ENCODE measurements around the gene PRR14. TPM values are rescaled to one million over a fixed set of nuclear protein-coding genes. Genes with fewer than 3 reads are reported as not detected.

The PRR14 gene
- total RNA-seq, 2 donors from 2014 or later = 37.5 to 66.7 TPM

DNA sequence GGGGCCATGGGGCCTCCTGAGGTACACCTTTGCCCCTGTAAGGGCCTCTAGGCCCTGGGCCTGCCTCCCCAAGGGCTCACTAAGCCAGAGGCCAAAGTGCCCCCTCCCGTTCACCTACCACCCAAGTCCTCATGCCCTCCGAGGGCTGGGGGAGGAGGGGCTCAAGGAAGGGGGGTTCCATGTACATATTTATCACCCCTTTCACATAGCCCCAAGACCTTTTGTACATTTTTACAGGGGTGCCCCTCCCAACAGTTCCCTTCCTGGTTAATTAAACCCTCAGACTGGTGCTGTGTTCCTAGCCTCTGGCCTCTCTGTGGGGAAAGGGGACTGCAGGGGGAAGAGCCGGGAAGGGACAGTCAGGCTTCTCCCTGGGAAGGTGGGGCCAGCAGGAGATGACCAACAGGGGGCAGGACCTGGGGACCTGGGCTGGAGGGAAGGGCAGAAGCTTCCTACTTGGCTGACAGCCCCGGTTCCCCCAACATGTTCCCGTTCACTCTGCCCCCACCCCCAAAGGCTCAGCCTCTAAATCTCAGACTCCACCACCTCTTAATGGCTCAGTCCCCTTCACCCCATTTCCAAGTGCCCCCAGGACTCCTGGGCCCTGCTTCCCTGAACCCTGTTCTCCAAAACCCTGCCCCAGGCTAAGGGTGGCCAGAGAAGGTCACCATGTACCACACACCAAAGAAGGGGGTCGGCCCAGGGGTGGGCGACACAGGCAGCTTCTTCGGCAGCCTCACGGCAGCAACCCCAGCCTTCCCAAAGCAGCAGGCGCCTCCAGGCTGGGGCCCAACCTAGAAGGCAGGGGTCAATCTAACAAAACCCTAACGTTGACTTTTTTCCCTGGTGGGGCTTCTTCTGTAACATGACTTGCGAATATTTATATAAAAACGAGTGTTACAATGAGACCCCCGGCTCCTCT, 19.4 kb downstream of the PRR14 start:
- peaks cover 6 to 38% of the 10 kb centered on the region in 2 donors for H3K36me3 ChIP-seq
- H3K27ac ChIP-seq = no peak overlapping the region
- DNase-seq (ENCODE audit: low spot score) = no peak
- H3K27me3 ChIP-seq (replicated peaks; ENCODE audit: insufficient read depth) = no peaks in the 10 kb centered on the region
- no peaks in the 10 kb centered on the region for H3K4me1 ChIP-seq (replicated peaks)
- WGBS = 83% methylated on average over 14 of the region's 14 CpGs
- no peaks in the 10 kb centered on the region for H3K9me3 ChIP-seq
- no peak overlapping the region for H3K4me3 ChIP-seq
- TF ChIP-seq POLR2AphosphoS5 (IDR thresholded peaks at IDR 0.05) = no peak
- no peak for TF ChIP-seq CTCF (IDR thresholded peaks at IDR 0.05)
- TF ChIP-seq POLR2A (IDR thresholded peaks at IDR 0.05) = no peak
- intact Hi-C loops (cut with DNase I) = no loop called here

DNA sequence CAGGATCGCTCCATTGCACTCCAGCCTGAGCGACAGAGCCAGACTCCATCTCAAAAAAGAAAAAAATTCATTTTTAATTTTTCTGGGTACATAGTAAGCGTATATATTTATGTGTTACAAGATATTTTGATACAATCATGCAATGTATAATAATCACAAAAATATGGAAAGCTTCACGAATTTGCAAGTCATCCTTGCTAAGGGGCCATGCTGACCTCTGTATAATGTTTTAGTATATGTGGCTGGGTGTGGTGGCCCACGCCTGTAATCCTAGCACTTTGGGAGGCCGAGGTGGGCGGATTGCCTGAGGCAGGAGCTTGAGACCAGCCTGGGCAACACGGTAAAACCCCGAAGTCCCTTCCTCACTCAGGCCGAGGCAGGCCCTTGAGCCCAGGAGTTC, 24.4 kb downstream of the PRR14 start:
- Histone ChIP-seq H3K4me1 (replicated peaks) (no peaks in the 10 kb centered on the region), H3K9me3 (no peaks in the 10 kb centered on the region), H3K4me3 (no peak overlapping the region), H3K36me3 (peaks cover 0 to 2% of the 10 kb centered on the region in 2 donors), H3K27ac (no peak overlapping the region), H3K27me3 (replicated peaks; ENCODE audit: insufficient read depth) (no peaks in the 10 kb centered on the region)
- DNase-seq (ENCODE audit: low spot score) = no peak
- intact Hi-C loops (cut with DNase I) = no loop called here
- TF ChIP-seq POLR2AphosphoS5 (IDR thresholded peaks at IDR 0.05) = no peak
- TF ChIP-seq POLR2A (IDR thresholded peaks at IDR 0.05) = no peak
- TF ChIP-seq CTCF (IDR thresholded peaks at IDR 0.05) = no peak
- 89% methylated on average over 10 of the region's 10 CpGs for WGBS

DNA sequence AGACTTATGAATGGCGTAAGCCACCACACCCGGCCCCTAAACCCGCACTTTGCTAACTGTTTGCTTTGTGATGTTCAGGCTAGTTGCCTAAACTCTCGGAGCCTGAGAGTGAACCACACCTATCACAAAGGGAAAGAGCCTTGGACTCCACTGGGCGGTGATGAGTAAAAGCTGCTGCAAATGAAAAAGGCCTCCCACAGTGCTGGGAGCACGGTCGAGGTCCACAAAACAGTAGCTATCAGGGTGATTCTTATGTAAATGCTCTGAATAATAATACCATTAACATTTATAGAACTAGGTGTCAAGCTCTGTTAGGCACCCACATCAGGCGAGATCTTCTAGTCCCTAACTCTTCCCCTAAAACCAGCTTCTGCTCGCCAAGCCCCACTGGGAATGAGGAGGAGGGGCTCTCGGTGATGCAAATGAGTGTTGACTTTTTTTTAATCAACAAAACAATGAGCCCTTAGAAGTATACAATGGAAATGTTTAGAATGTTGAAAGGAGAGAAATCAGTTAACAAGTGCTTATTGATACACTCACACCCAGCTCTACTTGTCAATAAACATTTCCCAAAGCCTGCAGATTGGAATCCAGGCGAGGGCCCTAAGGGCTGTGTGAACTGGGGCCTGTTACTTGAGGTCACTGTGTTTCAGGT, 27.3 kb downstream of the PRR14 start:
- H3K4me3 ChIP-seq = no peak overlapping the region
- 76% methylated on average over 11 of the region's 11 CpGs for WGBS
- no peaks in the 10 kb centered on the region for H3K4me1 ChIP-seq (replicated peaks)
- intact Hi-C loops (cut with DNase I) = no loop called here
- H3K27me3 ChIP-seq (replicated peaks; ENCODE audit: insufficient read depth) = no peaks in the 10 kb centered on the region
- DNase-seq (ENCODE audit: low spot score) = no peak
- no peak overlapping the region for H3K27ac ChIP-seq
- TF ChIP-seq CTCF (IDR thresholded peaks at IDR 0.05) (no peak), POLR2AphosphoS5 (IDR thresholded peaks at IDR 0.05) (no peak), POLR2A (IDR thresholded peaks at IDR 0.05) (no peak)
- H3K36me3 ChIP-seq = no peaks in the 10 kb centered on the region
- H3K9me3 ChIP-seq = no peaks in the 10 kb centered on the region

DNA sequence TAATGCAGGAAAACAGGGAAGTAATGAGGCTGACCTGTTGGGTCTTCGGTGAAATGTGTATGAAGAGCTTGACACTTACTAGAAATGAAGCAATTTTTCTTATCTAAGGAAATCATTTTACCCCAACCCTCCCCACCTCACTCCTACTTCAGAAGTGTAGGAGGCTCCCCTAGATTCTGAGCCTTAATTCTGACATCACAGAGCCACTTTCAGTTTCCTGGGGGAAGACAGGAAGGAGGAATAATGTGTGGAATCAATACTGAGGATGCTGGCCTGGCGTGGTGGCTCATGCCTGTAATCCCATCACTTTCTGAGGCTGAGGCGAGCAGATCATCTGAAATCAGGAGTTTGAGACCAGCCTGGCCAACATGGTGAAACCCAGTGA, 27.8 kb downstream of the PRR14 start:
- Histone ChIP-seq H3K27me3 (replicated peaks; ENCODE audit: insufficient read depth) (no peaks in the 10 kb centered on the region), H3K9me3 (no peaks in the 10 kb centered on the region), H3K27ac (no peak overlapping the region), H3K4me3 (no peak overlapping the region), H3K4me1 (replicated peaks) (no peaks in the 10 kb centered on the region), H3K36me3 (no peaks in the 10 kb centered on the region)
- intact Hi-C loops (cut with DNase I) = no loop called here
- no peak for DNase-seq (ENCODE audit: low spot score)
- 87% methylated on average over 3 of the region's 3 CpGs for WGBS
- TF ChIP-seq CTCF (IDR thresholded peaks at IDR 0.05) = no peak
- no peak for TF ChIP-seq POLR2A (IDR thresholded peaks at IDR 0.05)
- TF ChIP-seq POLR2AphosphoS5 (IDR thresholded peaks at IDR 0.05) = no peak

Measured in prostate gland (tissue), 2 donors.